ENCODE measurements around the gene DNAAF6. TPM values are rescaled to one million over a fixed set of nuclear protein-coding genes. Genes with fewer than 3 reads are reported as not detected.

Gene DNAAF6
- polyA plus RNA-seq, 1 of the 3 experiments (the other 2 are of a cell fraction) = not detected

- H2AFZ ChIP-seq (ENCODE audit: low read depth) = no peak overlapping the region
- 47% methylated on average over 6 of the region's 6 CpGs for WGBS (ENCODE audit: low lambda C conversion rate)
- no peaks in the 10 kb centered on the region for H3F3A ChIP-seq (replicated peaks; ENCODE audit: insufficient read depth)
- TF ChIP-seq NFIC (IDR thresholded peaks at IDR 0.05; ENCODE audit: borderline replicate concordance) (no peak), SMC3 (IDR thresholded peaks at IDR 0.05; ENCODE audit: low read depth, low read length) (no peak), GABPA (IDR thresholded peaks at IDR 0.05; ENCODE audit: low read depth) (no peak), RXRA (IDR thresholded peaks at IDR 0.05; ENCODE audit: borderline replicate concordance, low read depth) (no peak), MEF2A (IDR thresholded peaks at IDR 0.05; ENCODE audit: borderline replicate concordance, low read depth) (no peak), EZH2phosphoT487 (IDR thresholded peaks at IDR 0.05; ENCODE audit: borderline replicate concordance, low read depth) (no peak), YY1 (IDR thresholded peaks at IDR 0.05; ENCODE audit: low read depth) (no peak), MXI1 (IDR thresholded peaks at IDR 0.05; ENCODE audit: low read depth, low read length) (no peak), FOSL2 (IDR thresholded peaks at IDR 0.05; ENCODE audit: borderline replicate concordance, low read depth) (no peak), EP300 (IDR thresholded peaks at IDR 0.05; ENCODE audit: borderline replicate concordance in 1 of 2, low read depth in 1 of 2, low read length in 1 of 2) (no peak), GATA2 (CRISPR knock-in tag; IDR thresholded peaks at IDR 0.05) (no peak), JUND (IDR thresholded peaks at IDR 0.05) (no peak), TCF12 (IDR thresholded peaks at IDR 0.05) (no peak)
- TF ChIP-seq, protein P1, sequence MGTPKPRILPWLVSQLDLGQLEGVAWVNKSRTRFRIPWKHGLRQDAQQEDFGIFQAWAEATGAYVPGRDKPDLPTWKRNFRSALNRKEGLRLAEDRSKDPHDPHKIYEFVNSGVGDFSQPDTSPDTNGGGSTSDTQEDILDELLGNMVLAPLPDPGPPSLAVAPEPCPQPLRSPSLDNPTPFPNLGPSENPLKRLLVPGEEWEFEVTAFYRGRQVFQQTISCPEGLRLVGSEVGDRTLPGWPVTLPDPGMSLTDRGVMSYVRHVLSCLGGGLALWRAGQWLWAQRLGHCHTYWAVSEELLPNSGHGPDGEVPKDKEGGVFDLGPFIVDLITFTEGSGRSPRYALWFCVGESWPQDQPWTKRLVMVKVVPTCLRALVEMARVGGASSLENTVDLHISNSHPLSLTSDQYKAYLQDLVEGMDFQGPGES (IDR thresholded peaks at IDR 0.05; ENCODE audit: low read depth, low read length) = no peak
- TF ChIP-seq, protein P2, sequence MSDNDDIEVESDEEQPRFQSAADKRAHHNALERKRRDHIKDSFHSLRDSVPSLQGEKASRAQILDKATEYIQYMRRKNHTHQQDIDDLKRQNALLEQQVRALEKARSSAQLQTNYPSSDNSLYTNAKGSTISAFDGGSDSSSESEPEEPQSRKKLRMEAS (IDR thresholded peaks at IDR 0.05; ENCODE audit: low read depth) = no peak
- POLR2A ChIA-PET = no interaction called here
- no peaks in the 10 kb centered on the region for H4K20me1 ChIP-seq (ENCODE audit: insufficient read depth)
- no peaks in the 10 kb centered on the region for H3K4me1 ChIP-seq (ENCODE audit: control insufficient read depth in 1 of 2, insufficient read depth in 2 of 2, low read depth in 1 of 2, low read length in 1 of 2)
- no peak overlapping the region for H3K4me3 ChIP-seq (ENCODE audit: low read depth in 2 of 2, low read length in 1 of 2)
- no peaks in the 10 kb centered on the region for H3K36me3 ChIP-seq (replicated peaks in 1 of 2; ENCODE audit: control insufficient read depth in 1 of 2, insufficient read depth in 2 of 2, low read length in 1 of 2)
- H3K9ac ChIP-seq = no peak overlapping the region
- H3K9me3 ChIP-seq = no peaks in the 10 kb centered on the region
- peaks cover 11% of the 10 kb centered on the region; the same call in 1 of the 2 replicates for H3K27me3 ChIP-seq (ENCODE audit: insufficient read depth)
- no peaks in the 10 kb centered on the region for H3K79me2 ChIP-seq (ENCODE audit: insufficient read depth)
- H3K27ac ChIP-seq (ENCODE audit: low read depth in 2 of 2, low read length in 1 of 2) = no peak overlapping the region
- CTCF ChIA-PET = interaction anchor here (1.0 kb wide), 1 partner anchor 474 kb away, joined by 4 read pairs; no protein-coding TSS in a partner anchor
- no peak for DNase-seq
- H3K9me2 ChIP-seq = no peaks in the 10 kb centered on the region
- H3K4me2 ChIP-seq = no peak overlapping the region
Observed at GRCh38 chrX:107204068-107204605, 2.3 kb upstream of the DNAAF6 start.

DNA sequence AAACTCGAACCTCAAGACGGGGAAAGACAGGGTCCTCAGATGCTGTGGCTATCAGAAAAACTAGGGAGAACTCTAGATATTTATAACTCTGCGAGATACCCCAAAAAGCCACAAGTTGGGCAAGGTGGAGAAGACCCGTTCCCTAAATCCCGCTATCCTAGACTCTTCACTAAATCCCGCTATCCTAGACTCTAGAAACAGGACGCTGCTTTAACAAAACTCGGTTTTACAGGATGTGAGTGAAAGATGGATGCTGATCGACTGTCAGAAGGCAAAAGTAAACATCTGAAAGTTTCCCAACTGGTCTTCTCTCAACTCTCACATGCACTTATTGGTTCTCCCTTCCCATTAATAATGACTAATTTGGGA, 270 bp downstream of the DNAAF6 start:
- CTCF ChIA-PET = no interaction called here
- peak overlapping the region; percentile 55 to 62; a peak in 2 of 4 replicates for H3K4me3 ChIP-seq (ENCODE audit: low read depth in 2 of 2, low read length in 1 of 2)

More for the DNA sequence above, 270 bp downstream of the DNAAF6 start:
- peak overlapping the region; percentile 74 for H3K4me2 ChIP-seq
- H3K9ac ChIP-seq = no peak overlapping the region
- 39% methylated on average over 9 of the region's 9 CpGs for WGBS (ENCODE audit: low lambda C conversion rate)
- POLR2A ChIA-PET = no interaction called here
- H3K9me3 ChIP-seq = no peaks in the 10 kb centered on the region
- DNase-seq = no peak
- no peaks in the 10 kb centered on the region for H3K4me1 ChIP-seq (ENCODE audit: control insufficient read depth in 1 of 2, insufficient read depth in 2 of 2, low read depth in 1 of 2, low read length in 1 of 2)
- H3F3A ChIP-seq (replicated peaks; ENCODE audit: insufficient read depth) = no peaks in the 10 kb centered on the region
- H3K27ac ChIP-seq (ENCODE audit: low read depth in 2 of 2, low read length in 1 of 2) = no peak overlapping the region
- peaks cover 11% of the 10 kb centered on the region; the same call in 1 of the 2 replicates for H3K27me3 ChIP-seq (ENCODE audit: insufficient read depth)
- no peaks in the 10 kb centered on the region for H3K79me2 ChIP-seq (ENCODE audit: insufficient read depth)
- 0 out of 2 replicates have a peak overlapping the region, but pooled peaks have one; percentile 29 for H2AFZ ChIP-seq (ENCODE audit: low read depth)
- TF ChIP-seq YY1 (IDR thresholded peaks at IDR 0.05; ENCODE audit: low read depth) (no peak), TCF12 (IDR thresholded peaks at IDR 0.05) (no peak), RFX5 (IDR thresholded peaks at IDR 0.05; ENCODE audit: low read length) (no peak), TAF1 (IDR thresholded peaks at IDR 0.05; ENCODE audit: borderline replicate concordance, low read depth, low read length) (no peak), SMC3 (IDR thresholded peaks at IDR 0.05; ENCODE audit: low read depth, low read length) (no peak), EP300 (IDR thresholded peaks at IDR 0.05; ENCODE audit: borderline replicate concordance in 1 of 2, low read depth in 1 of 2, low read length in 1 of 2) (no peak), ELF1 (IDR thresholded peaks at IDR 0.05) (no peak), TEAD4 (IDR thresholded peaks at IDR 0.05; ENCODE audit: borderline replicate concordance, insufficient read depth) (no peak), USF2 (IDR thresholded peaks at IDR 0.05; ENCODE audit: borderline replicate concordance, low read depth, low read length) (no peak), MXI1 (IDR thresholded peaks at IDR 0.05; ENCODE audit: low read depth, low read length) (no peak), FOXM1 (IDR thresholded peaks at IDR 0.05; ENCODE audit: low read depth) (no peak)
- TF ChIP-seq, protein P2 (IDR thresholded peaks at IDR 0.05; ENCODE audit: low read depth) = no peak
- no peaks in the 10 kb centered on the region for H4K20me1 ChIP-seq (ENCODE audit: insufficient read depth)
- no peaks in the 10 kb centered on the region for H3K9me2 ChIP-seq
- H3K36me3 ChIP-seq (replicated peaks in 1 of 2; ENCODE audit: control insufficient read depth in 1 of 2, insufficient read depth in 2 of 2, low read length in 1 of 2) = no peaks in the 10 kb centered on the region

Measured in SK-N-SH (cell line).